DMS114 treated with DMSO at 0.1 percent for 48 hours (cell line): ENCODE measurements around the gene HNRNPH3.

Source experiments
- DNase-seq: peaks from one replicate; lab custom pipeline; 2025; ENCODE audit not compliant: unreplicated experiment; lab: John Stamatoyannopoulos, UW

The HNRNPH3 gene

DNA sequence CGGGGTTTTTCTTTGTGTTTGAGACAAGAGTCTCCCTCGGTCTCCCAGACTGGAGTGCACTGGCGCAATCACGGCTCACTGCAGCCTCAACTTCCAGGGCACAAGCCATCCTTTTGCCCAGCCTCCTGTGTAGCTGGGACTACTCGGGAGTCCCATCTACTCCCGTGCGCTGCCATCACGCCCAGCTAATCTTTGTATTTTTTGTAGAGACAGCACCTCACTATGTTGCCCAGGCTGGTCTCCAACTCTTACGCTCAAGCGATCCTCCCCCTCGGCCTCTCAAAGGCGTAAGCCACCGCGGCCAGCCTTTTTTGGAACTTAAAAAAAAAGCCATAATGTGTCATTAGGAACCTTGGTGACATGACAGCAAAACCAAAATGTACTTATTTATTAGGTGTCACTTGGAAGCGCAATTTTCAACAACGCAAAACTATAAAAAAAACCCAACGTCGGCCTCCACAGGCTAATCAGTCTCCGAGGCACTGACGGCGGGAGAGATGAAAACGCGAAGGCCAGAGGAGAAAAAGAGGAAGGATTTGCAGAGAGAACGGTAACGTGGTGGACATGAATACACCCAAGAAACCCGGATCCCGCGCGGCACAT, 911 bp upstream of the HNRNPH3 start:
- no peak for DNase-seq

DNA sequence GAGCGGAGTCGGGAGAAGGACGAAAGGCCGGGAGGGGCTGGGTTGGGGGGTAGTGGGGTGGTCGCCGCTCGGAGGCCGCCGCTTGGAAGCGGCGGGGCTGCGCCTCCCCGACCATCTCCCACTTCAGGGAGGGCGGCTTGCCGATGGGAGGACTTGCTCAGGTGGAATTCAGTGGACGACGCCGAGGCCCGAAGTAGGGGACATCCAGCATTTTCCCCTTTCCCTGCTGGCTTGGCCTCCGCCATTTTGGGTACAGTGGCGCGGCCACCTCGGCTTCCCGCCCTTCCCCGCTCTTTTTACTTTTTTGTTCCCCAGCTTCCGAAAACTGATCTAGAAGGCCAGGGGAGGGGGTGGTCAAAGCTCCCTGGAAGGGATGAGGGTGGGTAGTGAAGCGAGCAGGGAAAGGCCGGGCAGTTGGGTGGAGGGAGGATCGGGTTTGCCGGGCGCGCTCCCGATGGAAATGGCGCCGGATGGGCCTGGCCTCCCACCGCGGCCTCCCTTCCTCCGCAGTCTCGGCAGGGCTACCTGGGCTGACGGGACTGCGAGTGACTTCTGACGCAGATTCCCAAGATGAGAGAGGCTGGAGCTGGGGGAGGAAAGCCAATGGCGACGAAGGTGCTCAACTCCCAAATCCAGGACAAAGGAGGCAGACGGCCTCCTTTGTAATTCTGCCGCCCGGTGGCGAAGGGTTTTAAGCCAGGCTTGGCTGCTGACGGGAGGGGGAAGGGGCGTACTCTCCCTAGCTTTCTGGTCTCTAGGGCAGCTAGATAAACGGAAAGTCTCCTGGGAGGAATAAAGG, 594 bp downstream of the HNRNPH3 start, which contains the start of gene PBLD:
Gene PBLD (minus strand): TSS at position 670 of the 799 bp plus-strand sequence. CDS start 26,084 bp downstream, outside the sequence.
- peak; percentile 77 for DNase-seq

GRCh38 chr10:68333058-68333395, 1.2 kb downstream of the HNRNPH3 start:
- DNase-seq: no peak

- peak; percentile 49 for DNase-seq
These were observed 1.9 kb downstream of the HNRNPH3 start for GRCh38 chr10:68333440-68334431.

GRCh38 chr10:68334672-68335467, 3.0 kb downstream of the HNRNPH3 start:
- DNase-seq: no peak

GRCh38 chr10:68336754-68337351, 5.0 kb downstream of the HNRNPH3 start:
- DNase-seq: no peak

- DNase-seq: no peak
These were observed 8.7 kb downstream of the HNRNPH3 start for GRCh38 chr10:68340358-68341080.

- DNase-seq: no peak
These were observed 11.1 kb downstream of the HNRNPH3 start for GRCh38 chr10:68342909-68343516.

GRCh38 chr10:68345621-68346020, 13.8 kb downstream of the HNRNPH3 start:
- DNase-seq: no peak

- no peak for DNase-seq
These were observed 14.9 kb downstream of the HNRNPH3 start for GRCh38 chr10:68346774-68347173.

- peak; percentile 50 for DNase-seq
These were observed 16.4 kb downstream of the HNRNPH3 start for GRCh38 chr10:68348265-68348741.

DNA sequence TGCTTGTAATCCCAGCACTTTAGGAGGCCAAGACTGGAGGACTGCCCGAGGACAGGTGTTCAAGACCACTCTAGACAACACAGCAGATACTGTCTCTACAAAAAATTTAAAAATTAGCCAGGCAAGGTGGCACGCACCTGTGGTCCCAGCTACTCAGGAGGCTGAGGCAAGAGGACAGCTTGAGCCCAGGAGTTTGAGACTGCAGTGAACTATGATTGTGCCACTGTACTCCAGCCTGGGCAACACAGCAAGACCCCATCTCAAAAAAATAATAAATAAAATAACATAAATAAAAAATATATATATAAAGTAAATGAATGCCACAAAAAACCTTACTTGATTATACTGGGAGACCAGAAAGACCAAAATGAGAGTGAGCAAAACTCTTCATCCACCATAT, 21.7 kb downstream of the HNRNPH3 start:
- DNase-seq: no peak

- no peak for DNase-seq
These were observed 27.3 kb downstream of the HNRNPH3 start for GRCh38 chr10:68359189-68359588.

DNA sequence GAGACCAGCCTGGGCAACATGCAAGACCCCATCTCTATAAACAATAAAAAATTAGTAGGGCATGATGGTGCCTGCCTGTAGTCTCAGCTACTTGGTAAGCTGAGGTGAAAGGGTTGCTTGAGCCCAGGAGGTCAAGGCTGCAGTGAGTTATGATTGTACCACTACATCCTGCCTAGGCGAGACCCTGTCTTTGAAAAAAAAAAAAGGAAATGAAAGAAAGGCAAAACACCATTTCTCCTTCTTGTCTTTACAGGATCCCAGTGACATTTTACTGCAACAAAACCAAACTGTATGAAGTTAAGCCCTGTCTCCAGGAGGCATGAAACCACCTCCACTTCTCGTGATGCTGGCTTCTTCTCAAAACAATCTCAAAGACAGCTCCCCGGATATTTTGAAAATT, 30.7 kb downstream of the HNRNPH3 start:
- DNase-seq: no peak

DNA sequence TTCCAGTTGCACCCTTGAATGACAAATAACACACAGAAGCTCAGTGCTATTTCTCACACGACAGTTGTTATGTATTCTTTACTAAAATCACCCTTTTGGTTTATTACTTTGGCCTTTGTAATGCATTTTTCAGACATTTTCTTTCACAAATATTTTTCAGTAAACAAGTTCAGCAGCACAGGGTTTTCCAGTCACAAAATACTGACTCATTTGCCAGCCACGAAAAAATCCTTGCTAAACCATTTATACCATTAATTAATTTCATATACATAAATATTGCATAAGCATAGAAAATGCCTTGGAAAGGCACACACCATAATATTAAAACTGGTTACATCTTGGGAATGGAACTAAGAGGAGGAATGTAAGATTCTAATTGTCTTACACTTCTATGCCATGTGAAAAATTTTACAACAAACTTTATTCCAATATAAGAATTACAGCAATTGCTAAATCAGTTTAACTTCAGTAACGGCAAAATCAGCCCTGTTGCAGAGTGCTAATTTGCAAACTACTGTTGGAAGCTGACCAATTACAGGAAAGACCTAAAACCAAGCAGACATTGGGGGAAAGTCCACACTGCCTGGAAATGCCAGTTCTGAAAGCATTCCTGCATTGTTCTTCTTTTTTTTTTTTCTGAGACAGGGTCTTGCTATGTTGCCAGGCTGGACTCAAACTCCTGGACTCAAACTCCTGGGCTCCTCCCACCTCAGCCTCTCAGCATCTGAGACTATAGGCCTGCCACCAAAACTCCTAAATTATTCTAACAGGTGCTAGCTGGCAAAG, 32.4 kb downstream of the HNRNPH3 start:
- DNase-seq: no peak

- no peak for DNase-seq
These were observed 33.7 kb downstream of the HNRNPH3 start for GRCh38 chr10:68365611-68366010.

DNA sequence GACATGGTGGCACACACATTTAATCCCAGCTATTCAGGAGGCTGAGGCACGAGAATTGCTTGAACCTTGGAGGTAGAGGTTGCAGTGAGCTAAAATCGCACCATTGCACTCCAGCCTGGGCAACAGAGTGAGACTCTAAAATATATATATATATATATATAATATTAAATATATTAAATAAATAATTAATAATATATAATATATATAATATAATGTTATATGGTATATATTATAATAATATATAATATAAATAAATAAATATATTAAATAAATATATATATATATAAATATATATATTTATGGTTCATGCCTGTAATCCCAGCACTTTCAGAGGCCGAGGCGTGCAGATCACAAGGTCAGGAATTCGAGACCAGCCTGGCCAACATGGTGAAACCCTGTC, 34.7 kb downstream of the HNRNPH3 start:
- DNase-seq: no peak

DNA sequence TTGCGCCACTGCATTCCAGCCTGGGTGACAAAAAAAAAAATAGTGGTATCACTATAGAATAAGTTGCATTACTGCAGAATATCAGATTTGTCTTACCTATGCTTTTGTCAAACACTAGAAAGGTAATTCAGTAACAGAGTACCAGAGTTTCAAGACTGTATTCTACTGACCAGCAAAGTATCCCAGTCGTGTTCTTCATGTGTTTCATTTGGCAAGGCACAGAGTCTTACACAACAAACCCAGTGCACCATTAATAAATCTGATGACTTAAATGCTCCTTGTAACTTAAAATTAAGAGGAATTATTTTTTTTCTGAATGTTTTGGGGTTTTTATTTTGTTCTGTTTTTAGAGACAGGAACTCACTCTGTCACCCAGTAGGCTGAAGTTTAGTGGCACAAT, 35.3 kb downstream of the HNRNPH3 start:
- no peak for DNase-seq
